ENCODE measurements around the gene NPIPB6. TPM values are rescaled to one million over a fixed set of nuclear protein-coding genes. Genes with fewer than 3 reads are reported as not detected.
"Not testable (repeated sequence)": the region's sequence is repeated elsewhere in the genome, so short reads cannot be mapped to it uniquely, and the experiment has no call there.

NPIPB6 gene
- total RNA-seq, 2 donors from 2014 or later, result 1.8 to 3.5 TPM

- H3K27me3 Mint-ChIP-seq (ENCODE audit: insufficient read depth); H3K4me3 Mint-ChIP-seq; H3K9me3 Mint-ChIP-seq; H3K36me3 Mint-ChIP-seq (ENCODE audit: low read depth); H3K9me3 ChIP-seq (ENCODE audit: control insufficient read depth, low read length); DNase-seq; H3K4me3 ChIP-seq (ENCODE audit: low read length); H3K36me3 ChIP-seq (ENCODE audit: control insufficient read depth, insufficient read depth, low read length); H3K27ac Mint-ChIP-seq; H3K4me1 Mint-ChIP-seq; H3K9ac ChIP-seq (ENCODE audit: extremely low read depth, low read length, poor library complexity, severe bottlenecking); H3K27me3 ChIP-seq (ENCODE audit: control insufficient read depth, insufficient read depth, low read length, poor library complexity, severe bottlenecking); H3K4me1 ChIP-seq (ENCODE audit: control insufficient read depth, insufficient read depth, low read length); H3K27ac ChIP-seq (ENCODE audit: low read depth, low read length): not testable (repeated sequence)
- 100% methylated on average over 3 of the region's 5 CpGs; no CpG with 5 or more reads in 1 of the 2 experiments for WGBS, 2 experiments (ENCODE audit: insufficient coverage in 1 of 2, insufficient read length in 1 of 2)
Observed at GRCh38 chr16:28336940-28337710, 26.2 kb downstream of the NPIPB6 start.

GRCh38 chr16:28335678-28336077 lies 27.6 kb downstream of the NPIPB6 start:
- H3K4me1 ChIP-seq (ENCODE audit: control insufficient read depth, insufficient read depth, low read length); H3K9ac ChIP-seq (ENCODE audit: extremely low read depth, low read length, poor library complexity, severe bottlenecking); H3K27me3 ChIP-seq (ENCODE audit: control insufficient read depth, insufficient read depth, low read length, poor library complexity, severe bottlenecking); H3K9me3 ChIP-seq (ENCODE audit: control insufficient read depth, low read length); H3K36me3 ChIP-seq (ENCODE audit: control insufficient read depth, insufficient read depth, low read length); H3K36me3 Mint-ChIP-seq (ENCODE audit: low read depth); H3K4me3 Mint-ChIP-seq; H3K9me3 Mint-ChIP-seq; H3K27ac ChIP-seq (ENCODE audit: low read depth, low read length); DNase-seq; H3K4me1 Mint-ChIP-seq; H3K27ac Mint-ChIP-seq; H3K4me3 ChIP-seq (ENCODE audit: low read length); H3K27me3 Mint-ChIP-seq (ENCODE audit: insufficient read depth): not testable (repeated sequence)
- 81 to 85% methylated on average over 3 to 8 of the region's 8 CpGs for WGBS, 2 experiments (ENCODE audit: insufficient coverage in 1 of 2, insufficient read length in 1 of 2)

GRCh38 chr16:28332632-28333031 lies 30.7 kb downstream of the NPIPB6 start:
- not testable (repeated sequence) for H3K9me3 Mint-ChIP-seq; H3K9me3 ChIP-seq (ENCODE audit: control insufficient read depth, low read length); DNase-seq; H3K4me3 ChIP-seq (ENCODE audit: low read length); H3K36me3 ChIP-seq (ENCODE audit: control insufficient read depth, insufficient read depth, low read length); H3K4me1 ChIP-seq (ENCODE audit: control insufficient read depth, insufficient read depth, low read length); H3K9ac ChIP-seq (ENCODE audit: extremely low read depth, low read length, poor library complexity, severe bottlenecking); H3K36me3 Mint-ChIP-seq (ENCODE audit: low read depth); H3K27ac Mint-ChIP-seq; H3K27me3 Mint-ChIP-seq (ENCODE audit: insufficient read depth); H3K27me3 ChIP-seq (ENCODE audit: control insufficient read depth, insufficient read depth, low read length, poor library complexity, severe bottlenecking); H3K27ac ChIP-seq (ENCODE audit: low read depth, low read length); H3K4me1 Mint-ChIP-seq; H3K4me3 Mint-ChIP-seq
- 64% methylated on average over 2 of the region's 6 CpGs; no CpG with 5 or more reads in 1 of the 2 experiments for WGBS, 2 experiments (ENCODE audit: insufficient coverage in 1 of 2, insufficient read length in 1 of 2)

- not testable (repeated sequence) for H3K4me1 ChIP-seq (ENCODE audit: control insufficient read depth, insufficient read depth, low read length); H3K4me3 Mint-ChIP-seq; H3K36me3 Mint-ChIP-seq (ENCODE audit: low read depth); H3K27me3 ChIP-seq (ENCODE audit: control insufficient read depth, insufficient read depth, low read length, poor library complexity, severe bottlenecking); H3K27me3 Mint-ChIP-seq (ENCODE audit: insufficient read depth); H3K9me3 ChIP-seq (ENCODE audit: control insufficient read depth, low read length); H3K4me1 Mint-ChIP-seq; H3K36me3 ChIP-seq (ENCODE audit: control insufficient read depth, insufficient read depth, low read length); DNase-seq; H3K27ac Mint-ChIP-seq; H3K27ac ChIP-seq (ENCODE audit: low read depth, low read length); H3K4me3 ChIP-seq (ENCODE audit: low read length); H3K9ac ChIP-seq (ENCODE audit: extremely low read depth, low read length, poor library complexity, severe bottlenecking); H3K9me3 Mint-ChIP-seq
- 96 to 100% methylated on average over 1 to 2 of the region's 2 CpGs for WGBS, 2 experiments (ENCODE audit: insufficient coverage in 1 of 2, insufficient read length in 1 of 2)
Observed at GRCh38 chr16:28330981-28331380, 32.3 kb downstream of the NPIPB6 start.

GRCh38 chr16:28330232-28330631 lies 33.1 kb downstream of the NPIPB6 start:
- peak; percentile 86 for DNase-seq
- H3K4me1 ChIP-seq (ENCODE audit: control insufficient read depth, insufficient read depth, low read length); H3K36me3 ChIP-seq (ENCODE audit: control insufficient read depth, insufficient read depth, low read length); H3K27ac Mint-ChIP-seq; H3K9ac ChIP-seq (ENCODE audit: extremely low read depth, low read length, poor library complexity, severe bottlenecking); H3K9me3 Mint-ChIP-seq; H3K36me3 Mint-ChIP-seq (ENCODE audit: low read depth); H3K9me3 ChIP-seq (ENCODE audit: control insufficient read depth, low read length); H3K27ac ChIP-seq (ENCODE audit: low read depth, low read length); H3K4me1 Mint-ChIP-seq; H3K4me3 Mint-ChIP-seq; H3K27me3 Mint-ChIP-seq (ENCODE audit: insufficient read depth); H3K4me3 ChIP-seq (ENCODE audit: low read length); H3K27me3 ChIP-seq (ENCODE audit: control insufficient read depth, insufficient read depth, low read length, poor library complexity, severe bottlenecking): not testable (repeated sequence)
- WGBS, 2 experiments (ENCODE audit: insufficient coverage in 1 of 2, insufficient read length in 1 of 2), result 34 to 80% methylated on average over 1 to 6 of the region's 9 CpGs
